ENCODE measurements around the gene EPS8L3. TPM values are rescaled to one million over a fixed set of nuclear protein-coding genes. Genes with fewer than 3 reads are reported as not detected.
"Not testable (repeated sequence)": the region's sequence is repeated elsewhere in the genome, so short reads cannot be mapped to it uniquely, and the experiment has no call there.

Gene EPS8L3
- total RNA-seq, 2 donors from 2014 or later = not detected

GRCh38 chr1:109762821-109763645 is 690 bp downstream of the EPS8L3 start:
- Mint-ChIP-seq H3K36me3 (ENCODE audit: low read depth) (no peaks in the 10 kb centered on the region), H3K27ac (no peak overlapping the region), H3K4me3 (no peak overlapping the region), H3K27me3 (peaks cover 6% of the 10 kb centered on the region), H3K4me1 (no peaks in the 10 kb centered on the region)
- ATAC-seq = no peak
- H3K9me3 ChIP-seq (ENCODE audit: control insufficient read depth, low read length, poor library complexity, severe bottlenecking) = no peaks in the 10 kb centered on the region
- DNase-seq = peak in 1 of 3 donors; percentile 3

GRCh38 chr1:109762039-109762585 is 1.6 kb downstream of the EPS8L3 start:
- DNase-seq (no peak), ATAC-seq (no peak)
- Mint-ChIP-seq H3K4me1 (peaks cover 2% of the 10 kb centered on the region), H3K36me3 (ENCODE audit: low read depth) (no peaks in the 10 kb centered on the region), H3K27me3 (peaks cover 6% of the 10 kb centered on the region), H3K27ac (no peak overlapping the region), H3K4me3 (no peak overlapping the region)
- no peaks in the 10 kb centered on the region for H3K9me3 ChIP-seq (ENCODE audit: control insufficient read depth, low read length, poor library complexity, severe bottlenecking)

- Mint-ChIP-seq H3K27me3 (peaks cover 6% of the 10 kb centered on the region), H3K4me1 (peaks cover 2% of the 10 kb centered on the region), H3K27ac (no peak overlapping the region), H3K4me3 (no peak overlapping the region), H3K36me3 (ENCODE audit: low read depth) (no peaks in the 10 kb centered on the region)
- ATAC-seq (no peak), DNase-seq (peak in 1 of 3 donors; percentile 4)
- H3K9me3 ChIP-seq (ENCODE audit: control insufficient read depth, low read length, poor library complexity, severe bottlenecking) = no peaks in the 10 kb centered on the region
Measured at GRCh38 chr1:109761227-109762038, 2.3 kb downstream of the EPS8L3 start.

GRCh38 chr1:109760581-109761226 is 3.0 kb downstream of the EPS8L3 start:
- peaks cover 6% of the 10 kb centered on the region for H3K27me3 Mint-ChIP-seq
- DNase-seq (no peak), ATAC-seq (no peak)
- H3K4me3 Mint-ChIP-seq = no peak overlapping the region
- peak overlapping the region; percentile 47 for H3K27ac Mint-ChIP-seq
- no peaks in the 10 kb centered on the region for H3K9me3 ChIP-seq (ENCODE audit: control insufficient read depth, low read length, poor library complexity, severe bottlenecking)
- peaks cover 2% of the 10 kb centered on the region for H3K4me1 Mint-ChIP-seq
- no peaks in the 10 kb centered on the region for H3K36me3 Mint-ChIP-seq (ENCODE audit: low read depth)

GRCh38 chr1:109759513-109760334 is 4.0 kb downstream of the EPS8L3 start:
- Mint-ChIP-seq H3K27me3 (peaks cover 6% of the 10 kb centered on the region), H3K36me3 (ENCODE audit: low read depth) (no peaks in the 10 kb centered on the region), H3K4me3 (no peak overlapping the region), H3K27ac (no peak overlapping the region), H3K4me1 (peaks cover 2% of the 10 kb centered on the region)
- DNase-seq (peak in 1 of 3 donors; percentile 9), ATAC-seq (no peak)
- H3K9me3 ChIP-seq (ENCODE audit: control insufficient read depth, low read length, poor library complexity, severe bottlenecking) = no peaks in the 10 kb centered on the region

- no peak overlapping the region for H3K4me3 Mint-ChIP-seq
- ATAC-seq (no peak), DNase-seq (peak in 1 of 3 donors; percentile 2)
- peaks cover 8% of the 10 kb centered on the region for H3K27me3 Mint-ChIP-seq
- H3K27ac Mint-ChIP-seq = no peak overlapping the region
- no peaks in the 10 kb centered on the region for H3K9me3 ChIP-seq (ENCODE audit: control insufficient read depth, low read length, poor library complexity, severe bottlenecking)
- peaks cover 2% of the 10 kb centered on the region for H3K4me1 Mint-ChIP-seq
- peaks cover 2% of the 10 kb centered on the region for H3K36me3 Mint-ChIP-seq (ENCODE audit: low read depth)
Measured at GRCh38 chr1:109757936-109758786, 5.6 kb downstream of the EPS8L3 start.

- no peak for DNase-seq
- H3K4me3 Mint-ChIP-seq = no peak overlapping the region
- ATAC-seq = no peak
- H3K27me3 Mint-ChIP-seq = peaks cover 19% of the 10 kb centered on the region
- no peaks in the 10 kb centered on the region for H3K9me3 ChIP-seq (ENCODE audit: control insufficient read depth, low read length, poor library complexity, severe bottlenecking)
- no peak overlapping the region for H3K27ac Mint-ChIP-seq
- peaks cover 2% of the 10 kb centered on the region for H3K4me1 Mint-ChIP-seq
- H3K36me3 Mint-ChIP-seq (ENCODE audit: low read depth) = peaks cover 4% of the 10 kb centered on the region
Measured at GRCh38 chr1:109756848-109757521, 6.7 kb downstream of the EPS8L3 start.

- not testable (repeated sequence) for H3K36me3 Mint-ChIP-seq (ENCODE audit: low read depth); ATAC-seq; H3K9me3 ChIP-seq (ENCODE audit: control insufficient read depth, low read length, poor library complexity, severe bottlenecking); H3K4me3 Mint-ChIP-seq; DNase-seq; H3K4me1 Mint-ChIP-seq
- peaks cover 26% of the 10 kb centered on the region for H3K27me3 Mint-ChIP-seq
- H3K27ac Mint-ChIP-seq = peak overlapping the region; percentile 34
Measured at GRCh38 chr1:109756325-109756724, 7.4 kb downstream of the EPS8L3 start.

- H3K27ac Mint-ChIP-seq = no peak overlapping the region
- DNase-seq (no peak), ATAC-seq (no peak)
- H3K27me3 Mint-ChIP-seq = peaks cover 36% of the 10 kb centered on the region
- no peak overlapping the region for H3K4me3 Mint-ChIP-seq
- H3K36me3 Mint-ChIP-seq (ENCODE audit: low read depth) = peaks cover 7% of the 10 kb centered on the region
- H3K4me1 Mint-ChIP-seq = peaks cover 2% of the 10 kb centered on the region
- no peaks in the 10 kb centered on the region for H3K9me3 ChIP-seq (ENCODE audit: control insufficient read depth, low read length, poor library complexity, severe bottlenecking)
Measured at GRCh38 chr1:109754738-109755137, 9.0 kb downstream of the EPS8L3 start.

GRCh38 chr1:109751531-109752260 is 12.0 kb downstream of the EPS8L3 start:
- ATAC-seq (no peak), DNase-seq (no peak)
- H3K4me1 Mint-ChIP-seq = no peaks in the 10 kb centered on the region
- H3K36me3 Mint-ChIP-seq (ENCODE audit: low read depth) = peaks cover 7% of the 10 kb centered on the region
- H3K27ac Mint-ChIP-seq = no peak overlapping the region
- no peaks in the 10 kb centered on the region for H3K9me3 ChIP-seq (ENCODE audit: control insufficient read depth, low read length, poor library complexity, severe bottlenecking)
- H3K27me3 Mint-ChIP-seq = peaks cover 58% of the 10 kb centered on the region
- no peak overlapping the region for H3K4me3 Mint-ChIP-seq

GRCh38 chr1:109750920-109751319 is 12.8 kb downstream of the EPS8L3 start:
- no peak overlapping the region for H3K4me3 Mint-ChIP-seq
- H3K27ac Mint-ChIP-seq = no peak overlapping the region
- no peaks in the 10 kb centered on the region for H3K4me1 Mint-ChIP-seq
- DNase-seq (no peak), ATAC-seq (no peak)
- no peaks in the 10 kb centered on the region for H3K9me3 ChIP-seq (ENCODE audit: control insufficient read depth, low read length, poor library complexity, severe bottlenecking)
- peaks cover 7% of the 10 kb centered on the region for H3K36me3 Mint-ChIP-seq (ENCODE audit: low read depth)
- H3K27me3 Mint-ChIP-seq = peaks cover 61% of the 10 kb centered on the region

Data from T-helper 17 cell (primary cell).